Jurkat, Clone E6-1 (cell line): ENCODE results near the gene CELA2B. TPM values are rescaled to one million over a fixed set of nuclear protein-coding genes. Genes with fewer than 3 reads are reported as not detected.
A peak's percentile ranks its signal among the peaks of the same experiment; 100 is the strongest.
"Not testable (repeated sequence)": the region's sequence is repeated elsewhere in the genome, so short reads cannot be mapped to it uniquely, and the experiment has no call there.

ENCODE experiments used
- DNase-seq: peaks from one replicate; pipeline ENCODE4 v3.0.0-alpha.2; 2011; ENCODE audit warnings: low read depth, low spot score
- H3K4me3 ChIP-seq: 2 replicates; pipeline ENCODE4 v1.5.1; 2011; ENCODE audit warnings: mild to moderate bottlenecking, low read length, control low read depth, moderate library complexity
- polyA plus RNA-seq: library from polyadenylated mRNA; unstranded; fragments of >200 nt; gene quantifications from one replicate; pipeline ENCODE4 v1.2.1, GENCODE V29; 2012; ENCODE audit warnings: missing spikeins; ENCODE audit not compliant: insufficient read length, insufficient read depth

The CELA2B gene
- polyA plus RNA-seq = not detected

DNA sequence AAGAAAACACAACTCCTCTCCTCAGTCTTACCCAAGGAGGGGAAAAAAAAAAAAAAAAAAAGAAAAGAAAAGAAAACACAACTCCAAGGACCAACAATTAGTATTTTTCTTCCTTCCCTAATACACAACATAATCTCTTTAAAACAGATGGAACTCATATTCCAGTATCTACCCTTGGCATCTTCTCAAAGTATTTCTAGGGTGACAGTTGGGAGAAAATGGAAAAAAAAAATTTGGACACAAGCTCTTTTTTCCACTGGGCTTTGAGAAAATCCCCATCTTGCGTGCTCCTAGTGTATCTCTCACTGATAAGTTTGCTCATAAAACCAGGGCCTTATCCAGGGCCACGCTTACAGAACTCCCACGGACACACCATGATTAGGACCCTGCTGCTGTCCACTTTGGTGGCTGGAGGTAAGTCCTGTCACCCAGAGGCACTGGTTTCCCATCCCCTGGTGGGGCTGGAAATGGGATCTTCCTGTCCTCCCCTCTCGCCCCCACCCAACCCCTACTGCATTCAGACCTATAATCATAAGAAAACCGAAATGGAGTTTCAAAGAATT, at the start of gene CELA2B:
Gene CELA2B, plus strand, starts transcription at position 353 of the 563 bp plus-strand sequence. Its CDS starts 22 bp downstream, at position 375.
- DNase-seq = no peak
- H3K4me3 ChIP-seq = no peak within 1 kb of the TSS

GRCh38 chr1:15426492-15427279, 49.2 kb upstream of the CELA2B start:
- DNase-seq = no peak
- no peak overlapping the region for H3K4me3 ChIP-seq

GRCh38 chr1:15427280-15427666, 48.6 kb upstream of the CELA2B start:
- no peak overlapping the region for H3K4me3 ChIP-seq
- DNase-seq = no peak

- H3K4me3 ChIP-seq, DNase-seq: not testable (repeated sequence)
Measured at GRCh38 chr1:15428252-15428651, 47.7 kb upstream of the CELA2B start.

DNA sequence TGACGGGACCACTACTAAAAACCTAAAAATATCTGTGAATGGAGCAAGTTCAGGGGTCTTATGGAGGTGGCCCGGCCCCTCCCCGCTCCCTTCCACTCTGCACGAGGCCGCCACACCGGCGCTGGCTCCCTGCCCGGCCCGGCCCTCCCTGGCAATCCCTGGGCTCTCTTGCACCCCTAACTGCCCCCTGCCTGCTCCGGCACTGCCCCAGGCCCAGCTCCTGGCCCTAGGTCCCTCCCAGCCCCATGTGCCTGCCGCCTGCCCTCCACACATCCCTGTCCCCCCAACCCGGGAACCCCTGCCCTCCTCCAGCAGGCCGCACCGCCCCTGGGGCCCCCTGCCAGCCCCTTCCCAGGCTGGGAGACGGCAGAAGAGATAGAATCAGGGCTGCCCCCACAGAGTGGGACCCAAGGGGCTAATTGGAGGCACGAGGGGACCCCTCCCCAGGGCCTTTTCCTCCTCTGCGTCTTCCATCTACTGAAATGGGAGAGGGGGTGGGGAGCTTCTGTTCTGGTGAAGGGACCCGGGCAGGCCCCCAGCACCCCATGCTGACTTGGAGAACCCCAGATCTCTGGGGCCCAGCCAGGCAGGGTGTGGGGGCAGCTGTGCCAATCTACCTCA, 47.0 kb upstream of the CELA2B start:
- H3K4me3 ChIP-seq = no peak overlapping the region
- no peak for DNase-seq

GRCh38 chr1:15429701-15430149, 46.2 kb upstream of the CELA2B start:
- no peak overlapping the region for H3K4me3 ChIP-seq
- no peak for DNase-seq

DNA sequence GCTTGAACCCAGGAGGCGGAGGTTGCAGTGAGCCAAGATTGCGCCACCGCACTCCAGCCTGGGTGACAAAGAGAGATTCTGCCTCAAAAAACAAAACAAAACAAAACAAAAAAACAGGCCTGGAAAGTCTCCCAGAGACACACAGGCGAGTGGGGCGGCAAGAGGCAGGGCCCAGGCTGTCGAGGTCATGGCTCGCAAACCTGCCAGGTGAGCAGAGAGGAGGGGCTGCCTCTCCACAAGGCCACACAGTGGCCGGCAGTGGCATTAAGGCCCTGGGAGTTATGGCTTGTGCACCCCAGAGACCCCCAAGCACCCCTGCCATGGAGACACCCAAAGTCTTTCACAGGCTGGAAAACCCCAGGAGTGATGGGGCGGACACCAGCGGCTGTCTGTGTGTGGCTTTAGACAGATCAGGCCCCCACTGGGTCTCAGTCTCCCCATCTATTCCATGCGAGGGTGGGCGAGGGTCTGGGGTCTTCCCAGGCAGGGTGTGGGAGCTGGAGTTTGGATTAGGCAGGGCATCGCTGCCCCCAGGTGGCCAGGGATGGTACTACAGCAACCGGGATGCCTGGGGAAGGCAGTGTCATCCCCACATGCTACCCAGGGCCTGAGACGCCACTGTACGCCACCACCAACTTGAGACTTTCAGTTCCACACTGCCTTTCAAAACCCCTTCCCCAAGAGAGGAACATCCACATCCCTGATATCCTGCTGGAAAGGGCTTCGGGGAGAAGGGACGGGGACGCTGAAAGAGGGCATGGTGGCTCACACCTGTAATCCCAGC, 44.9 kb upstream of the CELA2B start:
- peak; percentile 44 for DNase-seq
- H3K4me3 ChIP-seq = no peak overlapping the region

GRCh38 chr1:15431571-15431948, 44.3 kb upstream of the CELA2B start:
- DNase-seq = no peak
- H3K4me3 ChIP-seq = no peak overlapping the region

DNA sequence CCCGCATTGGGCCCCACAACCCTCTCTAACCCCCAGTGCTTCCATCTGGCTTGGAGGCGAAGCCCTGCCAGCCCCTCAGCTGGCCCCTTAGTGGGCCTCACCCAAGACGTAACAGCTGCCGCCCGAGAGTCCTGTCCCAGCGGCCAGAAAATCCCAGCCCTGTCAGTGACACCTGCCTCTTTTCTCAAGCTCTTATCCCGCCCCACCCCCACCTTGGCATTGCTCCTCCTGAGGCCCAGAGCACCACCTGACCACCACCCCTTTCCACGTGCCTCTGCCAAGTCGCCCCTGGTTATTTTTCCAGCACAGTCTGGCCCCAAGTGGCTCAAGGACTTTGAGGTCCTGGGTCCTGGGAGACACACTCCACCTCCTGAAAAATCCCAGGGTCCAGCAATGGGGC, 43.6 kb upstream of the CELA2B start:
- DNase-seq = no peak
- H3K4me3 ChIP-seq = no peak overlapping the region

DNA sequence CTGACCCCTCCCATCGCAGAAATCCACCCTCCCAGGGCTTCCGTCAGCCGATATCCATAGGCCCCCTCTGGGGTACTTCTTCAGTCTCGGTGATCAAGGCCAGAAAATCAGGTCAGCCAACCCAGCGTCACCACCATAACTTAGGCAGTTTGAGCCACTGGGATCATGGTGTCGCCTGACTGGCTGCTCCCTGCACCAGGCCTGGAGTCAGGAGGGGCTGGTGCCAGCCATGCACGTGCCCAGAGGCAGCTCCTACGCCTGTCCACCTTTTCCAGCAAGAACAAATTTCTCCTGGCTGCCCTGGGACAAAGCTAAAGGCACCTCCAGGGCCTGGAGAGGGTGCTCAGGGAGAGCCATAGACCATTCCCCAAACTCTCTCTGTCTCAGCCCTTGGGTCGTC, 42.4 kb upstream of the CELA2B start:
- no peak for DNase-seq

GRCh38 chr1:15434739-15435138, 41.2 kb upstream of the CELA2B start:
- not testable (repeated sequence) for DNase-seq, H3K4me3 ChIP-seq

More for the DNA sequence above, 42.4 kb upstream of the CELA2B start:
- H3K4me3 ChIP-seq = no peak overlapping the region

- no peak overlapping the region for H3K4me3 ChIP-seq
- DNase-seq = no peak
Measured at GRCh38 chr1:15435239-15436077, 40.4 kb upstream of the CELA2B start.

DNA sequence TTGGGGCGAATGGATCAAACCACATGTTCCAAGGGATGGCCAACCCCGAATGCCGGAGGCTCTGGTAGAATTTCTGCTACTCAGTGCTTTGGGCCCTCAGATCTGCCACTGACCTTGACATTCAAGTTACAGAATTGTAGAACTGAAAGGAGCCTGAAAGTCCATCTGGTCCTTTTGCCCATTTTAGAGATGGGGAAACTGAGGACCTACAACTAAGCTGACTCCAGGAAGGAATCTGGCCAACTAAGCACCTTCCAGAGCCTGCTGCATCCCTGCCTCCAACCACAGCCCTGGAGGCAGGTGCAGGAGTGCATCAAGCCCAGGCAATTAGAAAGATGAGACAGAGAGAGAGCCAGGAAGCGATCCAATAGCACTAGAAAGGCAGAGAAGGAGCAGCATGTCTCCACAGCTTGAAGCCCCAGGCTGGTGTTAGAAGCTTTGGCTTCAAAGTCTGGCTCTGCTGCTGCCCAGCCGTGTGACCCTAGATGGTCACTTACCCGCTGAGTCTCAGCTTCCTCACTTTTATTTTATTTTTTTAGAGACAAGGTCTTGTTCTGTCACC, 38.9 kb upstream of the CELA2B start:
- DNase-seq = no peak
- H3K4me3 ChIP-seq = no peak overlapping the region

- H3K4me3 ChIP-seq = no peak overlapping the region
- no peak for DNase-seq
Measured at GRCh38 chr1:15439325-15439724, 36.6 kb upstream of the CELA2B start.

- no peak for DNase-seq
- no peak overlapping the region for H3K4me3 ChIP-seq
Measured at GRCh38 chr1:15440357-15440756, 35.5 kb upstream of the CELA2B start.

DNA sequence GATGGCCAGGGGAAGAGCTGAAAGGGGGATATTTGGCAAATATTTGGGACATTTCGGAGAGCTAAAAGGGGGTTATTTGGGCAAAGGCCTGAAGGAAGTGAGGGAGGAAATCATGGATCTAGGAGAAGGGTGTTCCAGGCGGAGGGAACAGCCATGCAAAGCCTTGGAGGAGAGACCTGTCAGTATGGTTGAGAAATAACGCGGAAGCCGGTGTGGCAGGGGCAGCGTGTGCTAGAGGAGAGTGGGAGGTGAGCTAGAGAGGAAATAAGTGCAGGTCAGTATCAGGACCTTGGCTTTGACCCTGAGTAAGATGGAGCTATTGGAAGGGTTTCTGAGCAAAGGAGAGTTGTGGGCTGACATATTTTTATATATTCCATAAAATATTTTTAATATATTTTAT, 34.7 kb upstream of the CELA2B start:
- no peak for DNase-seq
- H3K4me3 ChIP-seq = no peak overlapping the region

DNA sequence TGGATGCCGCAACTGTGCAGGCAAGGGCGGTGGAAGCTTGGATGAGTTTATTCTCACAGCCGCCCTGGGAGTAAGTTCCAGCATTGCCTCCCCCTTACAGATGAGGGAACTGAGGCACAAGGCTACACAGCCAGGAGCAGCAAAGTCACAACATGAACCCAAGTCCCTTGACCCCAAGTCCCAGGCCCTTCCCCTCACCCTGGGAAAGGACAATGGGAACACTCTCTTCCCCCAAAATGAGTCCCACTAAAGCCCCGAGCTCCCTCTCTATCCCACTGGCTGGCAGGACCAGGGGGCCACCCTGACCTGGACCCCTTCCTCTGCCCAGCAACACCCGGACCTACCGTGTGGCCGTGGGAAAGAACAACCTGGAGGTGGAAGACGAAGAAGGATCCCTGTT, 33.8 kb upstream of the CELA2B start:
- H3K4me3 ChIP-seq = no peak overlapping the region
- DNase-seq = no peak

DNA sequence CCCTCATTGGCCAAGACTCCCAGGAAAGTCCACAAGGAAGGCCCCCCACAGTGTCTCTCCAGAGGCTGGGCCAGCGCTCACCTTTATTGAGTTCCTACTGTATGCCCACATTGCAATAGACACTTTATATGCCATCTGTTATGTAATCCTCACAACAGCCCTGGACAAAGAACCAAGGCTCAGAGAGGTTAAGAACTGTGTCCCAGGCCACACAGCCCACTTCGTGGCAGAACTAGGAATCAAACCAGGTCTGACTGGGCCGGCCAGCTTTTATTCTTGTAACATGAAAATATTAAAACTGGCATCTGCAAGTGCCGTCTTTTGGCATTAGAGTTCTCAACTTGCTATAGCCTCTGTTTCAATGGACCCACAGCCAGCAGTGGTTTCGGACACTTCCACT, 33.1 kb upstream of the CELA2B start:
- DNase-seq = no peak

More for the DNA sequence above, 33.1 kb upstream of the CELA2B start:
- H3K4me3 ChIP-seq = no peak overlapping the region
